T-helper 2 cell treated with Interferon-gamma antibody and Interleukin-4, amounts not matched to agents 5 μg/mL and 100 μg/mL, for 36 hours (primary cell): ENCODE measurements around the gene RGPD3.
"Not testable (repeated sequence)": the region's sequence is repeated elsewhere in the genome, so short reads cannot be mapped to it uniquely, and the experiment has no call there.

Experiments
- DNase-seq: peaks from one replicate; pipeline ENCODE4 v3.0.0; 2021; ENCODE audit warnings: low spot score
- H3K27ac Mint-ChIP-seq: one replicate; pipeline ENCODE4 v1.8.0; 2021; ENCODE audit warnings: mild to moderate bottlenecking, mixed read lengths
- H3K27me3 Mint-ChIP-seq: one replicate; pipeline ENCODE4 v1.8.0; 2021; ENCODE audit warnings: low read depth, mixed read lengths
- H3K36me3 Mint-ChIP-seq: one replicate; pipeline ENCODE4 v1.8.0; 2021; ENCODE audit warnings: low read depth, mixed read lengths
- H3K4me1 Mint-ChIP-seq: one replicate; pipeline ENCODE4 v1.8.0; 2021; ENCODE audit warnings: low read depth, mixed read lengths
- H3K4me3 Mint-ChIP-seq: one replicate; pipeline ENCODE4 v1.8.0; 2022; ENCODE audit warnings: mild to moderate bottlenecking, moderate library complexity, mixed read lengths
- H3K9me3 Mint-ChIP-seq: one replicate; pipeline ENCODE4 v1.8.0; 2021; ENCODE audit warnings: mixed read lengths

RGPD3 gene

DNA sequence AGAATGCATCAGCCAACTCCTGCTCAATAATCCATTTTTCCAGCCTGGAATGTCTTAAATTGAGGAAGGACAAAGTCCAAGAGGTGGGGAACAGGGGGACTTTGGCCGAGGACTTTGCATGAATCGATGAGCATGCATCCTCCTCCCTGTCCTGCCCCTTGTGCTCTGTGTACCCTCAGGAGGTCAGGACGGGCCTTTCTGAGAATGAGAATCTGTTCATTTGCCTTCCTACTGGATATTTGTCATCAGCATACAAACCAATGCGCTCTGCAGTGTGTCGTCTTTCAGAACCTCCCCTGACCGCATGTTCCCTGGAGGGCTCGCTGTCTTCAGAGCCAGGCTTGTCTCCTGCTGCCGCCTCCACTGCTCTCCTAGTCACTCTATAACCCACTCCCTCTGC lies 83.7 kb downstream of the RGPD3 start:
- not testable (repeated sequence) for H3K27ac Mint-ChIP-seq, H3K36me3 Mint-ChIP-seq, H3K4me3 Mint-ChIP-seq, H3K9me3 Mint-ChIP-seq, H3K4me1 Mint-ChIP-seq, DNase-seq
- peaks cover 20% of the 10 kb centered on the region for H3K27me3 Mint-ChIP-seq

DNA sequence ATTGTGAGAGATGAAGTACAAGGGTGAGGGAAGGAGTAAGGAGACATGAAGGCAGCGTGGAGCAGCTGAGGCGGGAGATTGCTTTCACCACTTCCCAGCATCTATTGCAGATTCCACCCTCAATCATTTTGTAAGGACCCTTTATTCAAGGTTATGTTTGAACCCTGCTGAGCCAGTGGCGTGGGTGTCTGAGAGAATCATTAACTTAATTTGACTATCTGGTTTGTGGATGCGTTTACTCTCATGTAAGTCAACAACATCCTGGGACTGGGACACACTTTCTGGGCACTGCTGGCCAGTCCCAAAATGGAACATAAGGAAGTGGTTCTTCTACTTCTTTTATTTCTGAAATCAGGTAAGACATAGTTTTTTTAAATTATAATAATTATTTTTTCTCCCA lies 86.3 kb downstream of the RGPD3 start:
- H3K9me3 Mint-ChIP-seq, H3K4me3 Mint-ChIP-seq, H3K36me3 Mint-ChIP-seq, H3K4me1 Mint-ChIP-seq, DNase-seq, H3K27ac Mint-ChIP-seq: not testable (repeated sequence)
- H3K27me3 Mint-ChIP-seq: peaks cover 16% of the 10 kb centered on the region

DNA sequence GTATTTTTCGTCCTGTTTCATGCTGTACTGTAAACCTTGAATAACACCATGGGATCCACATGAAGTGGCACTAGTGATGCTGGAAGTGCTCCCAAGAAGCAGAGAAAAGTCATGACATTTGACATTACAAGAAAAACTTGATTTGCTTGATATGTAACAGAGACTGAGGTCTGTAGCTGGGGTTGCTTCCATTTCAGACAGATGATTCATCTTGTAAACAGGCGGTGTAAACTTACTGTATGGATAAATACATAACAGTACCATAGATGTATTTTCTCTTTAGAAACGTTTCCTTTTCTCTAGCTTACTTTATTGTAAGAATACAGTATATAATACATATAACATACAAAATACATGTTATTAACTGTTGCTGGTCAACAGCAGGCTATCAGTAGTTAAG lies 88.6 kb downstream of the RGPD3 start:
- not testable (repeated sequence) for H3K4me1 Mint-ChIP-seq, H3K27ac Mint-ChIP-seq, DNase-seq, H3K9me3 Mint-ChIP-seq, H3K27me3 Mint-ChIP-seq, H3K36me3 Mint-ChIP-seq, H3K4me3 Mint-ChIP-seq

DNA sequence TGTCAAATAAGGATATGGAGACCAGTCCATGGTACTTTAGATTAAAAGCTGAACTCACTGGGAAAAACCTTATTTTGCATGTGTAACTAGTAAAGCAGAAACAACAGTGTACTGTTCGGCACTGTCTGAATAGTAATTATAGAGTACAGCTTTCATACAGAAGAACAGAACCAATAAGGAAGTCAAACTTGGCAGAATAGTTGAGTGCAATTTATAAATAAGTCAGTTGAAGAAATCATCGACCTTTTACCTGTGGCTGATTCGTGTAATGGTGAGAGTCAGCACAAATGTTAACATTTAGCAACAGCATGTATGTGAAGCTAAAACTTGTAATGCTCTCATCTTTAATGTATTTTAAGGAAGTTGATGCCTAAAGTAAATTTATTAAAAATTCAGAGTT lies 99.0 kb downstream of the RGPD3 start:
- not testable (repeated sequence) for H3K4me3 Mint-ChIP-seq, H3K36me3 Mint-ChIP-seq, H3K27ac Mint-ChIP-seq, H3K4me1 Mint-ChIP-seq, H3K9me3 Mint-ChIP-seq, DNase-seq, H3K27me3 Mint-ChIP-seq

DNA sequence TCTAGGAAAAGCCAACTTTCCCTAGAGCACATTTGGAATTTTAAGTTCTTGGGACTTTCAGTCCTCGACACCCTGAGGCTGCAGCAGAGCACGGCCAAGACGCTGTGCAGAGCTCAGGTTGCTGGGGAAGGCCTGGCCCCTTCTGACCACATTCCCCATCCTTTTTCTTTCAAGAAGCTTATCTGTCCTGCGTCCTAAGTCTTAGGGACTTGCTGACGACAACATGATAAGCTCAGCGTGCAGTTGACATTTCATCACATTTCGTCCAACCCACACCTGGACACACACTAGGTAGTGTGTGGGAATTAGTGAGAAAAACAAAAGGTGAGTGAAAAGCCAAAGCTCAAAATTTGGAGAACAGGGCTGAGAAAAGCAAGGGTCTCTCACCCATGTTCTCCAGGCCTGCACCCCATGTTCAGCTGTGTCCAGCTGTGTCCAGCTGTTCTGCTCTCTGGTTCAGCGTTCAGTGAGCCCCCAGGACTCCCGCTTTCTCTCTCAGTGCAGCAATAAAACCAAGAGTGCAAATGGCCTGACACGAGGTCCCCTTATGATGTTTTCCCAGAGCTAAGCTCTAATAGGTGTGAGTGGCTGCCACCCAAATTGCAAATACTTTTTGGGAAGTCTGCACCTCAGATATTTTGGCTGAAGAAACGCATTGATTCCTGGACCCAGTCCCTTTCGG lies 101.9 kb downstream of the RGPD3 start:
- peaks cover 17% of the 10 kb centered on the region for H3K27me3 Mint-ChIP-seq
- DNase-seq: no peak
- H3K4me3 Mint-ChIP-seq: no peak overlapping the region
- no peaks in the 10 kb centered on the region for H3K36me3 Mint-ChIP-seq
- H3K9me3 Mint-ChIP-seq: no peaks in the 10 kb centered on the region
- no peaks in the 10 kb centered on the region for H3K4me1 Mint-ChIP-seq
- H3K27ac Mint-ChIP-seq: no peak overlapping the region

DNA sequence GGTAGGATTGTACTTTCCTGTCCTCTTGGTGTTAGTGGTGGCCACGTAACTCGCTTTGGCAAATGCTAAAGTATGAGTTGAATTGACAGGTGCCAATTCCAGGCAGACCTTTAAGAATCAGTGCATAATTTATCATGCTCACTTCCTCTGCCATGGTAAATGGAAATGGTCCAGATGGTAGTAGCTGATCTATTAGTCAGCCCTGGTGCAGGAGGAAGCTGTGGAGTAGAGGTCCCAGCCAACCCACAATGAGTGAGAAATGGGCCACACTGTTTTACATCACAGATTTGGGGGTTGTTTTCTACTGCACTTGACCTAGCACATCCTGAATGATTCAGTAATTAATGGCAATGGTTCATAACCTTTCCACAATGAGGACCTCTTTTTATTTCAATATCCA lies 104.4 kb downstream of the RGPD3 start:
- no peak for DNase-seq
- H3K9me3 Mint-ChIP-seq: no peaks in the 10 kb centered on the region
- H3K4me3 Mint-ChIP-seq: no peak overlapping the region

DNA sequence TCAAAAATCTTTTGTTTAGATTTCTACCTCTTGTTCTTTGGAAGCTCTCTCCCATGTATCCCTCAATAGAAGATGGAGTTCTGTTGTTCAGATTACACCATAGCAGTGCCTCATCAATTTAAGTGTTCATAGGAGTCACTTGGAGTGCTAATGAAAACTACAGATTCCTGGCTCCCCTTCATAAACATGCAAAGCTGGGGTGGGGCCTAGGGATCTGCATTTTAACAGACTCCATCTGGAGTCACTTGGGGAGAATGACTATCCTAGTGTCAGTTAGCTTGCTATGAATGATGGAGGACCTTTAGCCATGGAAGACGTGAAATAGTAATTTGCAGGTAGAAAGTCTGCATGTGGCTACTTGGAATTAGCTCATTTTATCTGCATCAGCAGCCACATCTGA lies 105.4 kb downstream of the RGPD3 start:
- no peak overlapping the region for H3K27ac Mint-ChIP-seq
- no peak for DNase-seq
- H3K4me3 Mint-ChIP-seq: no peak overlapping the region
- H3K9me3 Mint-ChIP-seq: no peaks in the 10 kb centered on the region
- H3K27me3 Mint-ChIP-seq: peaks cover 24% of the 10 kb centered on the region
- no peaks in the 10 kb centered on the region for H3K36me3 Mint-ChIP-seq
- H3K4me1 Mint-ChIP-seq: peaks cover 3% of the 10 kb centered on the region

More for the DNA sequence above, 104.4 kb downstream of the RGPD3 start:
- no peaks in the 10 kb centered on the region for H3K36me3 Mint-ChIP-seq
- H3K4me1 Mint-ChIP-seq: no peaks in the 10 kb centered on the region
- H3K27ac Mint-ChIP-seq: no peak overlapping the region
- H3K27me3 Mint-ChIP-seq: peaks cover 22% of the 10 kb centered on the region

DNA sequence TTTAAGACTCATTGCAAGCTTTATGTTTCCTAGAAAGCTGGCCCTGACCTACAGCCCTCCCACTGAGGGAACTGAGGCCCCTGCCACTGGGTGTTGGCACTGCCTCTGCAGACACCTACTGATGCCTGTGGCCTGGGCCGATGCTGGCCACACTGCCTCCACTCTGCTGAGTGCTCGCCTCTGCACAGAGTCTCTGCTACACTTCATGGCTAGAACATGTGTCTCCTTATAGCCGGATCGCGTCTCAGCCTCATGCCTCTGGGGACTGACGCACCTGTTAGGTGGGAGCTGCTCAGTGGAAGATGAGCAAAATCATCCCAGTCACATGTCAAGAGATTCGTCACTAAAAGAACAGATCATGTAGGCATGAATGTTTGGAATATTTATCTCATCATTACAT lies 108.7 kb downstream of the RGPD3 start:
- no peak for DNase-seq
- H3K27me3 Mint-ChIP-seq: peaks cover 31% of the 10 kb centered on the region
- peaks cover 4% of the 10 kb centered on the region for H3K4me1 Mint-ChIP-seq
- H3K36me3 Mint-ChIP-seq: no peaks in the 10 kb centered on the region
- no peaks in the 10 kb centered on the region for H3K9me3 Mint-ChIP-seq
- H3K27ac Mint-ChIP-seq: no peak overlapping the region
- no peak overlapping the region for H3K4me3 Mint-ChIP-seq

DNA sequence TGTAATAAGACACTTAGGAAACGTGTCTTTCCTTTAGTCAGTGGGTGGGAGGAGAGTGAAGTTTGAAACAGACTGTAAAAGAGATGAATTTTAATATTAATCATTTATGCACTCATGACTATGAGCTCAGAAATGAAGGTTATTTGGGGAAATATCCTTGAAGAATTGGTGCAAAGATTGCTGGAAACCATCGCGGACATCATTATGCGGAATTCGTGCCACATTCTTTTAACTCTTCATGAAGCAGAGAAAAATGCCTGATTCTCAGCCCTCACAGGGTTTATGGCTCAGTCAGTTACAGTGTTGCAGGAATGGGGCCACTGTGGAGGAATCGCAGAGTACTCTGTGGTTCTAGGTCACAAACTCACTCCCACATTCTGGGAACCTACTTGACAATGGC lies 109.7 kb downstream of the RGPD3 start:
- no peak for DNase-seq
- no peak overlapping the region for H3K4me3 Mint-ChIP-seq
- no peaks in the 10 kb centered on the region for H3K9me3 Mint-ChIP-seq
- H3K36me3 Mint-ChIP-seq: no peaks in the 10 kb centered on the region
- peaks cover 4% of the 10 kb centered on the region for H3K4me1 Mint-ChIP-seq
- H3K27ac Mint-ChIP-seq: no peak overlapping the region
- peaks cover 38% of the 10 kb centered on the region for H3K27me3 Mint-ChIP-seq

DNA sequence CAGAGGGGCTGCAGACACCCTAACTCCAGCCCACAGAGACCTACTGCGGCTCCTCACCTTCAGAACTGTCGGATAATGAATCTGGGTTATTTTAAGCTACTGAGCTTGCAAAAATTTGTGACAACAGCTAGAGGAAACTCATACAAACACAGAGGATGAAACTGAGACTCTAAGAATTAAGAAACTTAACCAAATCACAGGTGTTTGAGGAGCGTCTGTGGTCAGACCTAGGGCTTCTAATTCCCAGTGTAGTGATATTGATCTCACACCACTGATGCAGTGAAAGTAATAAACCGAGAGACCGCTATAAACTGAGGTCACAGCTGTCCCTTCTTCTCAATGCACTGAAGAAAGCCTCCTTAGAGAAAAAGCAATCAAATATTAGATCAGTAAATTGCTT lies 110.1 kb downstream of the RGPD3 start:
- no peaks in the 10 kb centered on the region for H3K9me3 Mint-ChIP-seq
- no peaks in the 10 kb centered on the region for H3K36me3 Mint-ChIP-seq
- no peak overlapping the region for H3K27ac Mint-ChIP-seq
- peaks cover 4% of the 10 kb centered on the region for H3K4me1 Mint-ChIP-seq
- DNase-seq: no peak
- H3K4me3 Mint-ChIP-seq: no peak overlapping the region
- peaks cover 40% of the 10 kb centered on the region for H3K27me3 Mint-ChIP-seq

DNA sequence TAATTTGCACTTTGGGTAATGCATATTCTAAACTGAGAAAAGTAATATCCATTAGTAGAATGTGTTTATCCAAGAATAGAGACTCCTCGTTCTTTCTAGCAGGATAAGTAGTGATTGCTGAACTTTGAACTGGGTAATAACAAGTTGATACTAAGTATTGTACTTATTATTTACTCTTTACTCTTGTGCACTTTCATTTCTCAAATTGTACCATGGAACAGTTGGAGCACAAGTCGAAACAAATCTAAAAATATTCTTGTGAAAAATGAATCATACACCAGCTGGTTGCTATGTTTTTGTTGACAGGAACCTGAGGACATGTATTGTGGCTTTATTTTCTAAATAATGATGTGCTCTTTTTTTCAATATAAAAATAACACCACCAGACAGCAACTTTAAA lies 111.9 kb downstream of the RGPD3 start:
- Mint-ChIP-seq H3K27ac (no peak overlapping the region), H3K9me3 (no peaks in the 10 kb centered on the region), H3K4me3 (no peak overlapping the region), H3K27me3 (peaks cover 37% of the 10 kb centered on the region), H3K4me1 (peaks cover 4% of the 10 kb centered on the region), H3K36me3 (no peaks in the 10 kb centered on the region)
- DNase-seq: no peak

DNA sequence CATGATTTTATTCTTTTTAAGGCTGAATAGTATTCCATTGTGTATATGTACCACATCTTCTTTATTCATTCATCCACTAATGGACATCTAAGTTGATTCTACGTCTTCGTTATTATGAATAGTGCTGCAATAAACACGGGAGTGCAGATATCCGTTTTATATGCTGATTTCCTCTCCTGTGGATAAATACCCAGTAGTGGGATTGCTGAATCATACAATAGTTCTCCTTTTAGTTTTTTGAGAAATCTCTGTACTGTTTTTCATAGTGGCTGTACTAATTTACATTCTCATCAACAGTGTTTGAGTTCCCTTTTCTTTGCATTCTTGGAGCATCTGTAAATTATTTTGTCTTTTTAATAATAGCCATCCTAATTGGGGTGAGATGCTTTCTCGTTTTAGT lies 114.5 kb downstream of the RGPD3 start:
- no peak overlapping the region for H3K4me3 Mint-ChIP-seq
- no peak for DNase-seq
- peaks cover 37% of the 10 kb centered on the region for H3K27me3 Mint-ChIP-seq
- H3K9me3 Mint-ChIP-seq: no peaks in the 10 kb centered on the region
- H3K27ac Mint-ChIP-seq: no peak overlapping the region
- no peaks in the 10 kb centered on the region for H3K36me3 Mint-ChIP-seq
- peaks cover 4% of the 10 kb centered on the region for H3K4me1 Mint-ChIP-seq

DNA sequence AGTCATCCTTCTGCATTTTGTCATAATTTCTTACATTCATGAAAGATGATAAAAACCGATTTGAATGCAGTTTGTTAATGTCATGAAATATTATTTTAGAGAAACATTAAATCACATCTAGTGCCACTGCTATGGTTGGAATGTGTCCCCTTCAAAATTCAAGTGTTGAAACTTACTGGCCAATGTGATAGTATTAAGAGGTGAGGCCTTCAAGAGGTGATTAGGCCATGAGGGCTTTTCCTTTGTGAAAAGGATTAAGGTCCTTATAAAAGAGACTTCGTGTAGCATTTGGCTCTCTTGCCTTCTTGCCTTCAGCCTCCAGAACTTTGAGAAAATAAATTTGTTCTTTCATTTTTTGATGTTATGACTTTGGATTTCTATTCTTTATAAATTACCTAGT lies 117.2 kb downstream of the RGPD3 start:
- DNase-seq: no peak
- H3K9me3 Mint-ChIP-seq: no peaks in the 10 kb centered on the region
- no peaks in the 10 kb centered on the region for H3K36me3 Mint-ChIP-seq
- no peak overlapping the region for H3K4me3 Mint-ChIP-seq
- H3K4me1 Mint-ChIP-seq: peaks cover 10% of the 10 kb centered on the region
- no peak overlapping the region for H3K27ac Mint-ChIP-seq
- H3K27me3 Mint-ChIP-seq: peaks cover 45% of the 10 kb centered on the region

DNA sequence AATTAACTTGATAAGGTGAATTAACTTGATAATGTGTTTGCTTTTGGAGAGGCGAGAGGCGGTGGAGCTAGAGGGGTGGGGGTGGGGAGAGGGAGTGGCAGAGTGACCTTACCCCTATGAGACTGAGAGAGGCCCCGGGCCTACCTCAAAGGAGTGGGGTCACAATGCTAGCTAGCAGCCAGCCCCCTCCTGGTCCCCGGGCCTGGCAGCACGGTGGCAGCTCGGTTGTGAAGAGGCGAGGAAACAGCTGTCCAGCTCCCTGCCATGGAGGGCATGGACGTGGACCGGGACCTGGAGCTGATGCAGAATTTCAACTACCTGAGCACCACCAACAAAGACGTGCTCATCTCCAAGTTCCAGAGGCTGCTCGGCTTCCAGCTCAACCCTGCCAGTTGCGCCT lies 123.9 kb downstream of the RGPD3 start:
- DNase-seq: no peak
- no peaks in the 10 kb centered on the region for H3K36me3 Mint-ChIP-seq
- H3K27me3 Mint-ChIP-seq: peaks cover 18% of the 10 kb centered on the region
- H3K4me1 Mint-ChIP-seq: peaks cover 10% of the 10 kb centered on the region
- no peaks in the 10 kb centered on the region for H3K9me3 Mint-ChIP-seq
- H3K27ac Mint-ChIP-seq: no peak overlapping the region
- H3K4me3 Mint-ChIP-seq: no peak overlapping the region

DNA sequence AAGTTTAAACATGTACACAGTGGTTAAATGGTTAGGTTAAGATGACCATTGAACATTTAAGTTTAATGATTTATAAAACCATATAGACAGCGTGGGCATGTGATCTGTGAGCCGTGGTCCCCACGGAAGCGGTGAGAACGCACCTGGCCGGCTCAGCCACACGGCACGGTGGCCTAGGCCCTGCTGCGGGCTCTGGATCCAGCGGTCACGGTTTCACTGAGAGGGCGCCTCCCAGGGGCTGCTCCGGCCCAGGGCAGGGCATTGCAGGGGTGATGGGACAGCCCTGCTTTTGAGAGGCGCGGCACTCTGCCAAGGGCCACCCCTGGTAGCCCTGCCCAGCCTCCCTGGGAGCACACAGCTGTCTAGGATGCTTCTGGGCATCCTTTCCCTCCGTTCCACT lies 124.9 kb downstream of the RGPD3 start:
- Mint-ChIP-seq H3K27me3 (peaks cover 10% of the 10 kb centered on the region), H3K9me3 (no peaks in the 10 kb centered on the region), H3K4me1 (peaks cover 5% of the 10 kb centered on the region), H3K4me3 (no peak overlapping the region), H3K36me3 (no peaks in the 10 kb centered on the region), H3K27ac (no peak overlapping the region)
- DNase-seq: no peak
